Activated naive CD4-positive, alpha-beta T cell treated with anti-CD3 and anti-CD28 coated beads for 36 hours (primary cell): ENCODE results near the gene MED27. TPM values are rescaled to one million over a fixed set of nuclear protein-coding genes. Genes with fewer than 3 reads are reported as not detected.
"Not testable (repeated sequence)": the region's sequence is repeated elsewhere in the genome, so short reads cannot be mapped to it uniquely, and the experiment has no call there.

ENCODE experiments used
- CTCF ChIA-PET: fragments of 350-600 bp; sonication (Branson Sonifier 250); formaldehyde crosslinking; loops from one replicate; lab custom pipeline; 2021; ENCODE audit warnings: antibody characterized with exemption; lab: Charles Lee
- DNase-seq: peaks from one replicate; pipeline ENCODE4 v3.0.0-alpha.2; 2020
- H3K27ac Mint-ChIP-seq: one replicate; pipeline ENCODE4 v1.8.0; 2021; ENCODE audit warnings: mild to moderate bottlenecking, mixed read lengths
- H3K27me3 Mint-ChIP-seq: one replicate; pipeline ENCODE4 v1.8.0; 2021; ENCODE audit warnings: low read depth, mixed read lengths
- H3K36me3 Mint-ChIP-seq: one replicate; pipeline ENCODE4 v1.8.0; 2021; ENCODE audit warnings: low read depth, mixed read lengths
- H3K4me1 Mint-ChIP-seq: one replicate; pipeline ENCODE4 v1.8.0; 2021; ENCODE audit warnings: low read depth, mixed read lengths
- H3K4me3 Mint-ChIP-seq: one replicate; pipeline ENCODE4 v1.8.0; 2021; ENCODE audit warnings: mild to moderate bottlenecking, moderate library complexity, mixed read lengths
- H3K9me3 Mint-ChIP-seq: one replicate; pipeline ENCODE4 v1.8.0; 2021; ENCODE audit warnings: mixed read lengths
- intact Hi-C: fragments of 100-400 bp; cut with micrococcal nuclease; formaldehyde crosslinking; loops from one replicate; pipeline ENCODE4 v1.15.1; 2023
- total RNA-seq, 2 experiments: library from RNA; stranded (reverse); gene quantifications; one replicate each; pipeline ENCODE4 v1.2.3, GENCODE V29; 2021

MED27 gene
- total RNA-seq, 2 experiments from 2014 or later, result 27.7 to 31.3 TPM

DNA sequence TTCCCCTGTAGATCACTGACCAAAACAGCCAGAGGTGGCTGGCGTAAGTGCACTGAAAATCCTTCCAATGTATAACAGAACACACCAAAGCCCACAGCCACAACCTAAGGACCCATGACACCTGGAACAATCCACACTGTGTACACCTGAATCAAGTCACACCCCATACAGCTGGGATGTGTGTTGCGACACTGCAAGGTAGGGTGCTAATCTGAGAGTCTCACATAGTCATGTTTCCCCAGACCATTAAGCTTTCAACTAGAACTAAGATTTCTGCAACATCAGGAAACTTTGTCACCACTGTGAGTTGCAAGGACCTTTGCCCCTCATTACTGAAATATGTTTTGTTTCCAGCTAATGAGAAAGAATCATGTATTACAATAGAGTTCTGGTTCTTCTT, 59.4 kb downstream of the MED27 start:
- Mint-ChIP-seq H3K27me3 (no peaks in the 10 kb centered on the region), H3K36me3 (no peaks in the 10 kb centered on the region), H3K27ac (no peak overlapping the region), H3K4me1 (peaks cover 4% of the 10 kb centered on the region), H3K4me3 (no peak overlapping the region), H3K9me3 (no peaks in the 10 kb centered on the region)
- CTCF ChIA-PET, result no interaction called here
- intact Hi-C loops, result no loop called here
- no peak for DNase-seq

DNA sequence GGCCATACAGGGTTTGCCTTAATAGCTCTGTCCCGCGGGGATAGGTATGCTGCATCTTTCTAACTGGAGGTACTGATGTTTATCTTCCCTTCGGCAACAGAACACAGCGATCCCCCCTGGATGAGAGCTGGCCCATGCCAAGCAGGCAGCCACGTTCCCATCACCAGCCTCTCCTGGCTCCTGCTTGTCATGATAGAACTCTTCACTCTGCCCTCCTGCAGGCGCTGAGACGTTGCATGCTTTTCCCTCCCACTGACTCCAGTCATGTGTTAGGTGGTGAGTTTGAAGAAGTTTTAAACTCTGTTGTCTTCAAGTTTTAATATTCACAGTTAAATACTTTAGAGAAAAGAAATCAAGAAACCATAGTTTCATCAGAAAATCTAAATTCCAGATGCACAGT, 60.0 kb downstream of the MED27 start:
- intact Hi-C loops, result no loop called here
- no peaks in the 10 kb centered on the region for H3K36me3 Mint-ChIP-seq
- no peaks in the 10 kb centered on the region for H3K27me3 Mint-ChIP-seq
- H3K4me3 Mint-ChIP-seq, result no peak overlapping the region
- H3K4me1 Mint-ChIP-seq, result peaks cover 4% of the 10 kb centered on the region
- no peak overlapping the region for H3K27ac Mint-ChIP-seq
- CTCF ChIA-PET, result interaction anchor here (1.0 kb wide), 1 partner anchor 214 kb away, joined by 3 read pairs; no protein-coding TSS in a partner anchor
- no peaks in the 10 kb centered on the region for H3K9me3 Mint-ChIP-seq
- no peak for DNase-seq

DNA sequence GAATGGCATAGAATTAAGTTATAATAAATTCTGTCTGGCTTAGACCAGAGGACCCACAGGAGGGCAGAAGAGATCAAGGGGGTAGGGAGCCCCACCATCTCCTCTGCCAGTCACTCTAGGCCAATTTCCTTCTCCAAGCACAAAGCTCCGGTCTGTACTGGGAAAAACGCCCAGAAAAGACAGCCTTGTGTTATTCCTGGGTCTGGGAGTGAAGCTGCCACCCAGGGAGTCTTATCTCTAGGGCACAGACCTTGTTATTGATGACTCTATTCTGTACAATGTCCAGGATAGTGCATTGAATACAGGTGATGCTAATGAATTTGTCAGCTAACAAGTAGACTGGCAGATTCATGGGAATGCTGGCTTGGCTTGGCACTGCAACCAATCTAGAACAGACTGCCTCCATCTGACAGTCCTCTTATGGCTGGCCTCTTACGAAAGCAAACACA, 60.7 kb downstream of the MED27 start:
- Mint-ChIP-seq H3K4me3 (no peak overlapping the region), H3K27me3 (no peaks in the 10 kb centered on the region), H3K27ac (no peak overlapping the region), H3K36me3 (peaks cover under 1% of the 10 kb centered on the region), H3K4me1 (peaks cover 4% of the 10 kb centered on the region), H3K9me3 (no peaks in the 10 kb centered on the region)
- intact Hi-C loops, result no loop called here
- DNase-seq, result no peak
- CTCF ChIA-PET, result interaction anchor here (1.0 kb wide), 1 partner anchor 215 kb away, joined by 3 read pairs; no protein-coding TSS in a partner anchor

DNA sequence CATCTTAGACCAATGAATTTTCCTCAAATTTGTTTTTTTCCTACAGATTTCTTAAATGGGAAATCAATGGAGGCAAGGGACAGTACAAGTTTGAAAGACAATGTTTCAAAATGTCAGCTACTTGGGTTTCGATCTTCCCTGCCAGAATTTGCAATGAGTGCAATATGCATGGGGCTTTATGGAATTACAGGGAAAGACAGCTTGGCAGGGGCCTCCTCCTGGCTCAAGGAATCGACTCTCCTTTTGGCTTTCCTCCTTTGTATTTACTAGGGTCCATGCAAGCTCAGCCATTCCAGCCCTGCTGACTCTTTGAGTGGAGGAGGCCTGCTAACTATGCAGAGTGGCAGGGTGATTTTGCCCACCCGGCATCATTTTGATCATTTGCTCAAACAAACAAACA, 63.2 kb downstream of the MED27 start:
- intact Hi-C loops, result no loop called here
- peaks cover 15% of the 10 kb centered on the region for H3K36me3 Mint-ChIP-seq
- no peak overlapping the region for H3K4me3 Mint-ChIP-seq
- DNase-seq, result no peak
- no peak overlapping the region for H3K27ac Mint-ChIP-seq
- no peaks in the 10 kb centered on the region for H3K9me3 Mint-ChIP-seq
- H3K4me1 Mint-ChIP-seq, result peaks cover 4% of the 10 kb centered on the region
- CTCF ChIA-PET, result interaction anchor here (0.7 kb wide), 1 partner anchor 11 kb away, joined by 3 read pairs; no protein-coding TSS in a partner anchor
- H3K27me3 Mint-ChIP-seq, result no peaks in the 10 kb centered on the region

DNA sequence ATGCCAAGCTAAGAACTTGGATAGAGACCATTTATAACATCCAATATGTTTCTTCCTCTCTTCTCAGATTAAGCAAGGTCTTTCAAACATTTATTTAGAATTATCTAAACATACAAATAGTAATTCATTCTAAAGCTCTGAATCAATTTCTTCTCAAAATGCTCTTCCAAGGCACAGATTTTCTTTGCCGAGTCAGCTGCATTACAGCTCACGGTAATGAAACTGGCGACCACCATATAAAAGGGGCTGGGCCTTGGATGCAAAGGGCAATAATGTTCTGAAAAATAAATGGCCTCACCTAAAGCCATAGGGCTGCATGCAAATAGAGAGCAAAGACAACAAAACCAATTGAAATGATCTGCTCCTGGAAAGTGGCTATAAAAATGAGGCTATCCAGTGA, 63.8 kb downstream of the MED27 start:
- Mint-ChIP-seq H3K27ac (no peak overlapping the region), H3K27me3 (no peaks in the 10 kb centered on the region), H3K4me3 (no peak overlapping the region), H3K9me3 (no peaks in the 10 kb centered on the region), H3K4me1 (no peaks in the 10 kb centered on the region), H3K36me3 (peaks cover 15% of the 10 kb centered on the region)
- intact Hi-C loops, result no loop called here
- CTCF ChIA-PET, result interaction anchor here (0.6 kb wide), 1 partner anchor 19 kb away, joined by 3 read pairs; no protein-coding TSS in a partner anchor
- DNase-seq, result no peak

DNA sequence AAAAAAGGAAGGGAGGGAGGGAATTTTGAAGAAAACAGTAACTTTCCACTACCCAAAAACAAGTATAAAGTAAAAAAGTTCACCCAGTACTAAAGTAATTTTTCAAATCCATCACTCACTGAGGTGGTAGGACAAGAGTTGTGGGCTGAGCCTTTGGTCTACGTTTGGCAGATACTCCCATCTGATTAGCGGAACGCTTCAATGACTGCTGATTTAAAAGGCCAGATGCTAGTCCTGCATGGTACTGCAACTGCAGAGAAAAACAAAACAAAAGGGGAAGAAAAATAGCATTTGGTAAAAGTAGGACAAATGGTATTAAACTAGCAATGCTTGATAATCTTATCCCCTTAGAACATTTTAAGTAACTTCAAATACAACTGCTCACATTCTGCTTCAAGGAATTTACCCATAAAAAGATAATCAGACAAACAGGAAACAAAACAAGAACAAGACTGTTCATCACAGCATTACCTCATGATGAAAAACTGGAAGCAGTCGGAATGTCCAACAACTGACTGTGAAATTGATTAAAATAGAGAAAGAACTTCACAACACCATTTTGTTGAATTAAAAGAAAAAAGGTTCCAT, 65.4 kb downstream of the MED27 start:
- H3K27ac Mint-ChIP-seq, result no peak overlapping the region
- no peak overlapping the region for H3K4me3 Mint-ChIP-seq
- H3K27me3 Mint-ChIP-seq, result no peaks in the 10 kb centered on the region
- no peaks in the 10 kb centered on the region for H3K9me3 Mint-ChIP-seq
- CTCF ChIA-PET, result no interaction called here
- H3K4me1 Mint-ChIP-seq, result no peaks in the 10 kb centered on the region
- DNase-seq, result no peak
- intact Hi-C loops, result no loop called here
- peaks cover 15% of the 10 kb centered on the region for H3K36me3 Mint-ChIP-seq

DNA sequence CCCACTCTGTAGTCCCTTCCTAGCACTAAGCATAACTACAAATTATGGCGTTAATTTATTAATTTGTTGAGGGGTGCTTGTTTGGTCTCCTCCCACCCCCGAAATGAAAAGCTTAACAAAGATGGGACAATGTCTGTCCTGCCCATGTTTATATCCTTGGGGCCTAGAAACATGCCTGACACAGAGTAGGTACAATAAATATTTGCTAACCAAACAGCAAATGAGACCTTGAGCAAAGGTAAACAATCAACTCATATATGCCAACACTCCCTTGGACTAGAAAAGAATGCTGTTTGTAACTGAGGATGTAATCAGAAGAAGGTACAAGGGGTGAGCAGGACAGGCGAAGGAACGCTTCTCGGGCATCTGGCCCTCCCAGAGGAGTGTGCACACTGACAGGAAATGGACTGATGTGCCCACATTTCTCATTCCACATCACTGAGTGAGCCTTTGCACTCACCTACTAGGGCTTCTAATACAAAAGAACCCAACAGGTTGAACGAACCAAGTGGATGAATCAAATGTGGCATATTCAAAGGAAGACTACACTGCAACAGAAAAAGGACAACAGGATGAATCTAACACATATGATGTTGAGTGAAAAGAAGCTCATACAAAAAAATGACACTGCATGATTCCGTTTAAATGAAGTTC, 66.8 kb downstream of the MED27 start:
- CTCF ChIA-PET, result interaction anchor here (0.7 kb wide), 1 partner anchor 21 kb away, joined by 3 read pairs; no protein-coding TSS in a partner anchor
- H3K27me3 Mint-ChIP-seq, result no peaks in the 10 kb centered on the region
- no peaks in the 10 kb centered on the region for H3K9me3 Mint-ChIP-seq
- H3K4me3 Mint-ChIP-seq, result no peak overlapping the region
- peaks cover 15% of the 10 kb centered on the region for H3K36me3 Mint-ChIP-seq
- DNase-seq, result no peak
- intact Hi-C loops, result no loop called here
- no peak overlapping the region for H3K27ac Mint-ChIP-seq
- peaks cover 2% of the 10 kb centered on the region for H3K4me1 Mint-ChIP-seq

DNA sequence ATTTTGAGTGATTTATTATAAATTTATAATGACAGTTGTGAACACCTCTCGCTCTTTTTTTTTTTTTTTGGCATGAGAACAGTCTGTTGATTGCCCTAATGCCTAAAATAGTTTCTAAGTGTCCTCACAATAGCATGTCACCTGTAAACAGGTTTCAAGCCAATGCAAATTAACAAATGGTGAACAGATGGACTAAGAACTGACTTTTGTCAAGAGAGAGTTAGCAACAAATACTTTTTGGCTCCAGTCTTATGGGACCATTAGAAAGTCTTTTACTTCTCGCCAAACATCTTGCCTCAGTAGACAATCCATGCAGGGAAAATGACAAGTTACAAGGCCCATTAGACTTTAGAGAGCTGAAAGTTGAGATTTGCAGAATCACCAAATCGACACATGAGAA, 67.8 kb downstream of the MED27 start:
- Mint-ChIP-seq H3K4me1 (peaks cover 10% of the 10 kb centered on the region), H3K27ac (no peak overlapping the region), H3K36me3 (peaks cover 15% of the 10 kb centered on the region), H3K27me3 (no peaks in the 10 kb centered on the region), H3K9me3 (no peaks in the 10 kb centered on the region), H3K4me3 (no peak overlapping the region)
- no peak for DNase-seq
- intact Hi-C loops, result no loop called here
- CTCF ChIA-PET, result no interaction called here

DNA sequence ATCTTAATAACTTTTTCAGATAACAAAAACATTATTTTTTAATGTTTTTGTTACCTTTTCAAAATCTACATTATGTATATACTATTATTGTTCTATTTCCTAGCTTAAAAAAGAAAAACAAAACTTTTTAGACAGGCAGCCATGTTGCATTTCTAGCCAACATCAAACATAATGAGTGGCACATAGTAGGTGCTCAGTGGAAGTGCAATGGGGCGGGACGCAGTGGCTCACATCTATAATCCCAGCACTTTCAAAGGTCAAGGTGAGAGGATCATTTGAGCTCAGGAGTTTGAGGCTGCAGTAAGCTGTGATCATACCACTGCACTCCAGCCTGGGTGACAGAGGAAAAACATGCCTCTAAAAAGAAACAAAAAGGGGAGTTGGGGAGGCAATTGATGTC, 68.4 kb downstream of the MED27 start:
- Mint-ChIP-seq H3K4me3 (no peak overlapping the region), H3K9me3 (no peaks in the 10 kb centered on the region), H3K4me1 (peaks cover 16% of the 10 kb centered on the region), H3K27ac (no peak overlapping the region), H3K36me3 (peaks cover 15% of the 10 kb centered on the region), H3K27me3 (no peaks in the 10 kb centered on the region)
- DNase-seq, result no peak
- intact Hi-C loops, result no loop called here
- CTCF ChIA-PET, result no interaction called here

DNA sequence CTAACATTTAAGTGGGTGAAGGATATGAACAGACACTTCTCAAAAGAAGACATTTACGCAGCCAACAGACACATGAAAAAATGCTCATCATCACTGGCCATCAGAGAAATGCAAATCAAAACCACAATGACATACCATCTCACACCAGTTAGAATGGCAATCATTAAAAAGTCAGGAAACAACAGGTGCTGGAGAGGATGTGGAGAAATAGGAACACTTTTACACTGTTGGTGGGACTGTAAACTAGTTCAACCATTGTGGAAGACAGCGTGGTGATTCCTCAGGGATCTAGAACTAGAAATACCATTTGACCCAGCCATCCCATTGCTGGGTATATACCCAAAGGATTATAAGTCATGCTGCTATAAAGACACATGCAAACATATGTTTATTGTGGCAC, 69.5 kb downstream of the MED27 start:
- Mint-ChIP-seq H3K36me3 (peaks cover 15% of the 10 kb centered on the region), H3K4me1 (peaks cover 21% of the 10 kb centered on the region)
- H3K27me3 Mint-ChIP-seq, intact Hi-C loops, H3K9me3 Mint-ChIP-seq, CTCF ChIA-PET, H3K4me3 Mint-ChIP-seq, DNase-seq, H3K27ac Mint-ChIP-seq: not testable (repeated sequence)

DNA sequence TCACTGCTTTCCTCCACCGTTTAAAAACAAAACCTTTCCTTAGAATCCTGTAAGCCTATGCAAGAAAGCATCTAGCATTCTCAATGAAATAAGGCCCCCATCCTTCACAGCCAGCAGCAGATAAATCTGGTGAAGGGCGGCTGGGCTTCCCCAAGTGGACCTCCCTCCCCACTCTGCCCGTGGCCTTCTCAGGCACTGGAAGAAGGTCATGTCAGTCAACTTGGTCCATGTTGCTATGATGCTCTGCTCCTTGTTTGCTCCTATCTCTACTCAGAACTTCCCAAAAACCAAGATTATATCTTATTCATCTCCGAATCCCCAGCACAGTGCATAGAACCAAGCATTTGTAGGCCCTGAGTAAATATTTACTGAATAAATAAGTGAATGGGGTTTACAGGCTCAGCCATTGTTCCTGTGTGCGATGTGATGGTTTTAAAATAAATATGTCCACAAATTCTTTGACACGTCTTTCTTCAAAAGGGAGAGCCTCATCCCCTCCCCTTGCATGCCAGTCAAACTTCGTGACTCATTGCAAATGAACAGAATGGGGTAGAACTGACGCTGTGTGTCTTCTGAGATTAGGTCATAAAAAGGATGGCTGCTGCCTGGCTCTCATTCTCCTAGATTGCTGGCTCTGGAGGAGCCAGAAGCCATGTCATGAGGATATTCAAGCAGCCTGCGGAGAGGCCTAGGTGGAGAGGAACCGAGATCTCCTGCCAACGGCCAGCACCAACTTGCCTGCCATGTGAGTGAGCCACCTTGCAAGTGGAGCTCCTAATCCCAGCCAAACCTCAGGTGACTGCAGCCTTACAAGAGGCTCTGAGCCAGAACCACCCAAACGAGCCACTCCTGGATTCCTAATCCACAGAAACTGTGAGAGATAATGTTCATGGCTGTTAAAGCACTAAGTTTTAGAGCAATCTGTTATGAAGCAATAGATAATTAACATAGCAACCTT, 70.5 kb downstream of the MED27 start:
- H3K4me3 Mint-ChIP-seq, result no peak overlapping the region
- CTCF ChIA-PET, result no interaction called here
- no peaks in the 10 kb centered on the region for H3K9me3 Mint-ChIP-seq
- intact Hi-C loops, result no loop called here
- H3K36me3 Mint-ChIP-seq, result peaks cover 15% of the 10 kb centered on the region
- H3K27ac Mint-ChIP-seq, result no peak overlapping the region
- peaks cover 27% of the 10 kb centered on the region for H3K4me1 Mint-ChIP-seq
- no peaks in the 10 kb centered on the region for H3K27me3 Mint-ChIP-seq
- DNase-seq, result no peak

DNA sequence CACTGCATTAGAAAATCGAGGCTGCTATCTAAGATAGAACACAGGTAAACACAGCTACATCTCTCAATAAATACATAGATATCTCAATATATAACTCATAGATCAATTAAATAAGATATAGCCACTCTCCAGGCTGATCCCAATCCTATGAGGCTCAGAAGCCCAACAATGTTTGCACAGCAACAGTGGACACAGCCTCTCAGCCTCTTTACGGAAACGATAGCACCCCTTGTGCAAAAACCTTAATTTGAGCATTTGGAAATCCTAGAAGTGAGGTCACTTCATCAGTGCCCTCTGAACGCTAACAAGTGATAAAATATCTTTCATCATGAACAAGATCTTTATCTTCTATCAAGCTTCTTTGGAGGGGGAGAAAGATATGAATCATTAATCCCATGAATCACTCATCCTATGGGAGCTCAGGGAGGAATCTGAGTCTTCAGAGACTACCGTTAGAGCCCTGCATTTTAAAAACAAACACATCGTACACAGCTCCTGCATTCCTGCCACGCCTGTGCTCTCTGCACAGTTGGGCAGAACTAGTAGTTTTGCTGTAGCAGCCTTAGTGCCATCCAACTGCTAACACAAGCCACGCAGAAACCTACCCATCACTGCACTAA, 71.4 kb downstream of the MED27 start:
- intact Hi-C loops, result no loop called here

More for the DNA sequence above, 71.4 kb downstream of the MED27 start:
- Mint-ChIP-seq H3K4me3 (no peak overlapping the region), H3K9me3 (no peaks in the 10 kb centered on the region), H3K27ac (no peak overlapping the region), H3K27me3 (no peaks in the 10 kb centered on the region), H3K4me1 (peaks cover 29% of the 10 kb centered on the region), H3K36me3 (peaks cover 13% of the 10 kb centered on the region)
- CTCF ChIA-PET, result no interaction called here
- DNase-seq, result no peak
